Endothelial cell (in vitro differentiated cells): ENCODE results near the gene SNAPC2. TPM values are rescaled to one million over a fixed set of nuclear protein-coding genes. Genes with fewer than 3 reads are reported as not detected.
A peak's percentile ranks its signal among the peaks of the same experiment; 100 is the strongest.

Source experiments
- DNase-seq: peaks from one replicate; pipeline ENCODE4 v3.0.0; 2021; ENCODE audit warnings: low spot score
- H3K27ac Mint-ChIP-seq: one replicate; pipeline ENCODE4 v1.8.0; 2021; ENCODE audit warnings: mixed read lengths, inconsistent platforms; ENCODE audit not compliant: unreplicated experiment
- H3K27me3 Mint-ChIP-seq: one replicate; pipeline ENCODE4 v1.8.0; 2021; ENCODE audit warnings: mild to moderate bottlenecking, moderate library complexity, mixed read lengths, inconsistent platforms; ENCODE audit not compliant: unreplicated experiment
- H3K36me3 Mint-ChIP-seq: one replicate; pipeline ENCODE4 v1.8.0; 2021; ENCODE audit warnings: mild to moderate bottlenecking, low read depth, mixed read lengths, inconsistent platforms; ENCODE audit not compliant: unreplicated experiment
- H3K4me1 Mint-ChIP-seq: one replicate; pipeline ENCODE4 v1.8.0; 2021; ENCODE audit warnings: mild to moderate bottlenecking, mixed read lengths, inconsistent platforms; ENCODE audit not compliant: unreplicated experiment
- H3K4me3 Mint-ChIP-seq: one replicate; pipeline ENCODE4 v1.8.0; 2021; ENCODE audit warnings: mild to moderate bottlenecking, mixed read lengths, inconsistent platforms; ENCODE audit not compliant: unreplicated experiment
- H3K9me3 Mint-ChIP-seq: one replicate; pipeline ENCODE4 v1.8.0; 2021; ENCODE audit warnings: mixed read lengths, inconsistent platforms; ENCODE audit not compliant: unreplicated experiment
- total RNA-seq: library from RNA; stranded (reverse); fragmentation: NEBNext Ultra II Directional; extraction: Animal tissue kit (Norgen Biotek cat#: 25700); gene quantifications from one replicate; pipeline ENCODE4 v1.2.1, GENCODE V29; 2021; ENCODE audit not compliant: unreplicated experiment
- TF ChIP-seq, protein P1 (sequence below): fragments of 200-600 bp; sonication (generic); IDR thresholded peaks from one replicate; pipeline ENCODE4 v1.5.0; 2021; ENCODE audit warnings: antibody characterized with exemption; ENCODE audit not compliant: unreplicated experiment

The SNAPC2 gene
- total RNA-seq, 1 donor from 2014 or later = 13.5 TPM

DNA sequence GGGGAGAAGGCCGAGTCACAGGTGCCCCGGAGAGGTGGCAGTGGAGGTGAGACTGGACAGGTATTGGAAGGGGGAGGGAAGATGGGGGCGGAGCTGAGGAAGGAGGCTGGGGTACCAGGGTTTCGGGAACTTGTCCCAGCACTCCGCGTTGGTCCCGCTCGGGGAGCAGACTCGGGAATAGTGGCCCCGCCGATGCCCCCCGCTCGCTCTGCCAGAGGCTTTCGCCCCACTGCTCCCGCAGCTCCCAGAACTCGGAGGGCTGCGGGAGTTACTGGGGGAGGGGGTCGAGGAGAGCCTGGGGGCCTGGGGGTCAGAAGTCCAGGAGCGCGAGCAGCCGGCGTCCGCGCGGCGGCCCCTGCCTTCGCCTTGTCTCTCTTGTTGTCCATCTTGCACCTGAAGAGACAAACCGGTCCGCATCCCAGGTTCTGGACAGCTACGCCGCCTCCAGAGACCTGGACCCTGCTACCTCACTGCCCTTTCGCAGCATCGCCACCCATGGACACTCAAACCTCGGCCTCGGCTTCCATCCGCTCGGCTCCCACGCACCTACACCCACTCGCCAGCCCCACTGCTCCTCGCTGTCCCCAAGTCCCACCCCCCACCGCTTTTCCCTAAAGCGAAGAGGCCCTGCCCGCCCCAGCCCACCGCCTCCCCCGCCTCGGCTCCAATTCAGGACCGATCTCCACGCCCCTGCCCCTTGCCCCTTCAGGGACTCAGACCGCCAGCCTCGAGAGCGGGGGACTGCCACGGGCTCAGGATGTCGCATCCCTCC lies 46.6 kb upstream of the SNAPC2 start:
- H3K4me3 Mint-ChIP-seq = peak overlapping the region; percentile 83
- no peaks in the 10 kb centered on the region for H3K36me3 Mint-ChIP-seq
- DNase-seq = no peak
- no peaks in the 10 kb centered on the region for H3K4me1 Mint-ChIP-seq
- H3K9me3 Mint-ChIP-seq = no peaks in the 10 kb centered on the region
- peaks cover 19% of the 10 kb centered on the region for H3K27me3 Mint-ChIP-seq
- TF ChIP-seq, protein P1, sequence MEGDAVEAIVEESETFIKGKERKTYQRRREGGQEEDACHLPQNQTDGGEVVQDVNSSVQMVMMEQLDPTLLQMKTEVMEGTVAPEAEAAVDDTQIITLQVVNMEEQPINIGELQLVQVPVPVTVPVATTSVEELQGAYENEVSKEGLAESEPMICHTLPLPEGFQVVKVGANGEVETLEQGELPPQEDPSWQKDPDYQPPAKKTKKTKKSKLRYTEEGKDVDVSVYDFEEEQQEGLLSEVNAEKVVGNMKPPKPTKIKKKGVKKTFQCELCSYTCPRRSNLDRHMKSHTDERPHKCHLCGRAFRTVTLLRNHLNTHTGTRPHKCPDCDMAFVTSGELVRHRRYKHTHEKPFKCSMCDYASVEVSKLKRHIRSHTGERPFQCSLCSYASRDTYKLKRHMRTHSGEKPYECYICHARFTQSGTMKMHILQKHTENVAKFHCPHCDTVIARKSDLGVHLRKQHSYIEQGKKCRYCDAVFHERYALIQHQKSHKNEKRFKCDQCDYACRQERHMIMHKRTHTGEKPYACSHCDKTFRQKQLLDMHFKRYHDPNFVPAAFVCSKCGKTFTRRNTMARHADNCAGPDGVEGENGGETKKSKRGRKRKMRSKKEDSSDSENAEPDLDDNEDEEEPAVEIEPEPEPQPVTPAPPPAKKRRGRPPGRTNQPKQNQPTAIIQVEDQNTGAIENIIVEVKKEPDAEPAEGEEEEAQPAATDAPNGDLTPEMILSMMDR = no peak
- no peak overlapping the region for H3K27ac Mint-ChIP-seq

GRCh38 chr19:7874076-7874896 lies 45.9 kb upstream of the SNAPC2 start, which contains the start of gene PRR36:
Gene PRR36, minus strand, starts transcription at chr19:7874390. Its CDS starts 701 bp downstream, at chr19:7873689.
- H3K27ac Mint-ChIP-seq = no peak within 1 kb of the TSS
- TF ChIP-seq, protein P1 = no peak
- no peaks in the 10 kb centered on the region for H3K4me1 Mint-ChIP-seq
- peaks cover 17% of the 10 kb centered on the region for H3K27me3 Mint-ChIP-seq
- no peaks in the 10 kb centered on the region for H3K9me3 Mint-ChIP-seq
- peak within 1 kb of the TSS; percentile 83 for H3K4me3 Mint-ChIP-seq
- DNase-seq = peak; percentile 63
- no peaks in the 10 kb centered on the region for H3K36me3 Mint-ChIP-seq

DNA sequence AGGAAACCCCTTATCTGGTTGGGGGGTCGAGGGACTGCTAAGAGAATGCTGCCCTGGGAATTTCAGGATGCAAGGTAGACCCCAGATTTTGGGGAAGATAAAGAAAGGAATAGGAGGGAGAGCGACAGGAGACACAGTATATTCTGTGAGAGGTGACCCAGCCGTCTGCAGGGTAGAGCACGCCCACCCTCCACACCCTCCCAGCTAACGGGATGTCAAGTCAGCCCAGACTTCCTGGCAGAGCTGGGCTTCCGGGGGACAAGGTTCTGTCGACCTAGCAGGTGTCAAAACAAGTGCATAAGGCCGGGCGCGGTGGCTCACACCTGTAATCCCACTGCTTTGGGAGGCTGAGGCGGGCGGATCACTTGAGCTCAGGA lies 45.3 kb upstream of the SNAPC2 start:
- Mint-ChIP-seq H3K4me1 (no peaks in the 10 kb centered on the region), H3K27ac (no peak overlapping the region), H3K27me3 (peaks cover 17% of the 10 kb centered on the region), H3K9me3 (no peaks in the 10 kb centered on the region), H3K4me3 (peak overlapping the region; percentile 67), H3K36me3 (no peaks in the 10 kb centered on the region)
- TF ChIP-seq, protein P1 = no peak
- DNase-seq = no peak

- no peaks in the 10 kb centered on the region for H3K4me1 Mint-ChIP-seq
- H3K27me3 Mint-ChIP-seq = peaks cover 7% of the 10 kb centered on the region
- DNase-seq = no peak
- H3K4me3 Mint-ChIP-seq = no peak overlapping the region
- no peaks in the 10 kb centered on the region for H3K9me3 Mint-ChIP-seq
- no peaks in the 10 kb centered on the region for H3K36me3 Mint-ChIP-seq
- TF ChIP-seq, protein P1 = no peak
- H3K27ac Mint-ChIP-seq = no peak overlapping the region
Measured at GRCh38 chr19:7877249-7877836, 42.8 kb upstream of the SNAPC2 start.
